Calu3 (cell line): Measurements from ENCODE around the gene C11orf71. TPM values are rescaled to one million over a fixed set of nuclear protein-coding genes. Genes with fewer than 3 reads are reported as not detected.

Experiments
- BruUV-seq: library from RNA; stranded (reverse); fragments of 400-500 nt; replicated peaks from 2 replicates; lab custom pipeline; 2021; lab: Mats Ljungman, UMichigan
- CTCF ChIA-PET: fragments of 300-600 bp; sonication (Branson Sonifier 250); formaldehyde crosslinking; loops from one replicate; lab custom pipeline; 2022; ENCODE audit warnings: antibody characterized with exemption; lab: Charles Lee
- DNase-seq: peaks from one replicate; pipeline ENCODE4 v3.0.0; 2022
- H3K27ac Mint-ChIP-seq: one replicate; pipeline ENCODE4 v1.8.0; 2022; ENCODE audit warnings: mixed read lengths; ENCODE audit not compliant: unreplicated experiment
- H3K27me3 Mint-ChIP-seq: one replicate; pipeline ENCODE4 v1.8.0; 2022; ENCODE audit warnings: mixed read lengths; ENCODE audit not compliant: unreplicated experiment
- H3K36me3 Mint-ChIP-seq: one replicate; pipeline ENCODE4 v1.8.0; 2022; ENCODE audit warnings: mild to moderate bottlenecking, moderate library complexity, mixed read lengths; ENCODE audit not compliant: insufficient read depth, unreplicated experiment
- H3K4me1 Mint-ChIP-seq: one replicate; pipeline ENCODE4 v1.8.0; 2022; ENCODE audit warnings: mild to moderate bottlenecking, low read depth, mixed read lengths; ENCODE audit not compliant: unreplicated experiment
- H3K4me3 Mint-ChIP-seq: one replicate; pipeline ENCODE4 v1.8.0; 2022; ENCODE audit warnings: mild to moderate bottlenecking, low read depth, moderate library complexity, mixed read lengths; ENCODE audit not compliant: unreplicated experiment
- H3K9me3 Mint-ChIP-seq: one replicate; pipeline ENCODE4 v1.8.0; 2022; ENCODE audit warnings: low read depth, mixed read lengths; ENCODE audit not compliant: unreplicated experiment
- intact Hi-C: fragments of 100-400 bp; cut with micrococcal nuclease; formaldehyde crosslinking; loops from one replicate; pipeline ENCODE4 v1.10.0; 2022; ENCODE audit not compliant: unreplicated experiment
- total RNA-seq: library from RNA; stranded (reverse); gene quantifications from 2 replicates; pipeline ENCODE4 v1.2.3, GENCODE V29; 2022
- TF ChIP-seq, protein P1 (sequence below): fragments of 200-600 bp; IDR thresholded peaks from one replicate; pipeline ENCODE4 v1.8.0; 2022; ENCODE audit warnings: antibody characterized with exemption; ENCODE audit not compliant: unreplicated experiment

The C11orf71 gene
- total RNA-seq, 1 experiment from 2014 or later, result 3.8 TPM

DNA sequence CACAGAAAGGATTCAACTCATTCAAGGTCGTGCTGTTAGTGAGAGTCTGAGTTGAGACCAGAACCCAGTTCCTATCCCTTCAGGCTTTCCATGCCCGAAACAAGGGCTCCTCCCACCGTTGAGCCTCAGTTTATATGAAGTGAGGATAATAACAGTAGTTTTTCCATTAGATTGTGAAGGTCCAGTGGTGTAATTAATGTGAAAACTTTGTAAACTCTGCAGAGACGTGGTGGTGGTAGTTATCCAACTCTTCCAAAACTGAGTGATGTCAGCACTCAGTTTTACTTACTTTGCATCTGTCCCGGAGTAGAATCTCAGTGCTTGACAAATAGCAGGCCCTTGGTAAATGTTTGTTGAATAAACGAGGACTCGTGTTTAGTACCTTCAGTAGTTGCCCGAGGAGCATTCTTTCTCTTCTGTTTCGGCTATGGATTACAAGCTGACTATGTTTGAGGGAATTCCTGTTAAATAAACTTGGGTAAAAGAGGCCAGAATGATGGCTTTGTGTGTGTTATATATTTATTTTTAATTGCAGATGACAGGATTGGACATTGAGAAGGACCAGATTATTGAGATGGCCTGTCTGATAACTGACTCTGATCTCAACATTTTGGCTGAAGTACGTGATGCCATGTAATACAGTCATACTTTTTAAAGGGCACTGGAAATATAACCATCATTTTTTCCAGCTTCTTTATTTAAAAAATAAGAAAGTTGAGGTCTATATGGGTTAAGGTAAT, 40.0 kb upstream of the C11orf71 start:
- intact Hi-C loops, result no loop called here
- Mint-ChIP-seq H3K27me3 (no peaks in the 10 kb centered on the region), H3K27ac (peak overlapping the region; percentile 98), H3K4me1 (peaks cover 26% of the 10 kb centered on the region), H3K9me3 (no peaks in the 10 kb centered on the region), H3K4me3 (peak overlapping the region; percentile 100), H3K36me3 (peaks cover 24% of the 10 kb centered on the region)
- no TSS peak for BruUV-seq
- TF ChIP-seq, protein P1, sequence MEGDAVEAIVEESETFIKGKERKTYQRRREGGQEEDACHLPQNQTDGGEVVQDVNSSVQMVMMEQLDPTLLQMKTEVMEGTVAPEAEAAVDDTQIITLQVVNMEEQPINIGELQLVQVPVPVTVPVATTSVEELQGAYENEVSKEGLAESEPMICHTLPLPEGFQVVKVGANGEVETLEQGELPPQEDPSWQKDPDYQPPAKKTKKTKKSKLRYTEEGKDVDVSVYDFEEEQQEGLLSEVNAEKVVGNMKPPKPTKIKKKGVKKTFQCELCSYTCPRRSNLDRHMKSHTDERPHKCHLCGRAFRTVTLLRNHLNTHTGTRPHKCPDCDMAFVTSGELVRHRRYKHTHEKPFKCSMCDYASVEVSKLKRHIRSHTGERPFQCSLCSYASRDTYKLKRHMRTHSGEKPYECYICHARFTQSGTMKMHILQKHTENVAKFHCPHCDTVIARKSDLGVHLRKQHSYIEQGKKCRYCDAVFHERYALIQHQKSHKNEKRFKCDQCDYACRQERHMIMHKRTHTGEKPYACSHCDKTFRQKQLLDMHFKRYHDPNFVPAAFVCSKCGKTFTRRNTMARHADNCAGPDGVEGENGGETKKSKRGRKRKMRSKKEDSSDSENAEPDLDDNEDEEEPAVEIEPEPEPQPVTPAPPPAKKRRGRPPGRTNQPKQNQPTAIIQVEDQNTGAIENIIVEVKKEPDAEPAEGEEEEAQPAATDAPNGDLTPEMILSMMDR, result no peak
- CTCF ChIA-PET, result no interaction called here
- no peak for DNase-seq

DNA sequence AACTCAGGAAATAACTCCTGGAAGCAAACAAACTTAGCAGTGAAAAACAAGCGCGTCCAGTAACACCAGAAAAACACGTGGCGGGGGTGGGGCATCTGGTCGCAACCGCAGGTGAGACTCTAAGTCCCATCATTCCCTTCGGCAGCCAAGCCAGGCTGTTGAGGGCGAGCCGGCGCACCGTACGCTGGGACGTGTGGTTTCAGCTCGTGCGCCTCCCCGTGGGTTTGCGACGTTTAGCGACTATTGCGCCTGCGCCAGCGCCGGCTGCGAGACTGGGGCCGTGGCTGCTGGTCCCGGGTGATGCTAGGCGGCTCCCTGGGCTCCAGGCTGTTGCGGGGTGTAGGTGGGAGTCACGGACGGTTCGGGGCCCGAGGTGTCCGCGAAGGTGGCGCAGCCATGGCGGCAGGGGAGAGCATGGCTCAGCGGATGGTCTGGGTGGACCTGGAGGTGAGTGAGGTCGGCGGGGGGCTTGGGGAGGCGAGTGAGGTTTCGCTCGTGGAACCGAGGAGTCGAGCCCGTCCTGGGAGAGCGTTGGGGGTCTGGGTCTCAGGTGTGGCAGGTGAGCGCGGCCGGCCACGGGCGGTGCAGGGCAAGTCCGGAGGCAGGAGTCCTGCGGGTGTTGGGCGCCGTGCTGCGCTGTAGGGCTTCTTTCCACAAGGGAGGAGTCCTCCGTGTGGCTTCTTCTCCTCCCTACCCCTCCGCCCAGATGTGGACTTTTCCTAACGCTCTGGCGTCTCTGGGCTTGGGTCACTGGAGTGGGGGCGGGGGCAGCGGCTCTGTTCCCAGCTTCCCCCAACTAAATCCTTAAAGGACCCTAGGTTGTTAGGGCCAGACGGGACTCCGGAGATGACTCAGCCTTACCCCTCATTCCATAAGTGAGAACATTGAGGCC, 39.2 kb upstream of the C11orf71 start, which contains the start of gene REXO2:
TSS of gene REXO2 (plus strand) at position 239 of the 892 bp plus-strand sequence. CDS start at position 301, 62 bp downstream.
- peaks cover 26% of the 10 kb centered on the region for H3K4me1 Mint-ChIP-seq
- BruUV-seq, result no TSS peak
- intact Hi-C loops, result loop anchor here (2.0 to 5.0 kb wide), 3 partner anchors 39 to 147 kb away; partner anchors contain the start of genes C11orf71 and RBM7
- H3K36me3 Mint-ChIP-seq, result peaks cover 24% of the 10 kb centered on the region
- H3K4me3 Mint-ChIP-seq, result peak within 1 kb of the TSS; percentile 100
- TF ChIP-seq, protein P1, result no peak
- DNase-seq, result peak; percentile 87
- H3K9me3 Mint-ChIP-seq, result no peaks in the 10 kb centered on the region
- CTCF ChIA-PET, result interaction anchor here (1.0 kb wide), 1 partner anchor 99 kb away, joined by 3 read pairs; no protein-coding TSS in a partner anchor
- no peaks in the 10 kb centered on the region for H3K27me3 Mint-ChIP-seq
- H3K27ac Mint-ChIP-seq, result peak within 1 kb of the TSS; percentile 98

DNA sequence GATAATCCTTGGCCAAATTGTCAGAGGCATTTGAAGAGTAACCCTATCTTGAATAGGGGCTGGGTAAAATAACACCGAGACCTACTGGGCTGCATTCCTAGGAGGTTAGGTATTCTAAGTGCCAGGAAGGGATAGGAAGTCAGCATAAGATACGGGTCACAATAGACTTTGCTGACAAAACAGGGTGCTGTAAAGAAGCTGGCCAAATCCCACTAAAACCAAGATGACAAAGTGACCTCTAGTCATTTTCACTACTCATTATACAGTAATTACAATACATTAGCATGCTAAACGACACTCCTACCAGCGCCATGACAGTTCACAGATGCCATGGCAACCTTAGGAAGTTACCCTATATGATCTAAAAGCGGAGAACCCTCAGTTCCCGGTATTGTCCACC, 38.0 kb upstream of the C11orf71 start:
- peaks cover 24% of the 10 kb centered on the region for H3K36me3 Mint-ChIP-seq
- H3K9me3 Mint-ChIP-seq, result no peaks in the 10 kb centered on the region
- peak overlapping the region; percentile 100 for H3K4me3 Mint-ChIP-seq
- peaks cover 26% of the 10 kb centered on the region for H3K4me1 Mint-ChIP-seq
- TF ChIP-seq, protein P1, result no peak
- peak overlapping the region; percentile 98 for H3K27ac Mint-ChIP-seq
- CTCF ChIA-PET, result interaction anchor here (1.0 kb wide), 1 partner anchor 38 kb away, joined by 3 read pairs; the partner anchor contains the start of genes C11orf71 and RBM7
- H3K27me3 Mint-ChIP-seq, result no peaks in the 10 kb centered on the region
- peak; percentile 38 for DNase-seq
- no TSS peak for BruUV-seq
- intact Hi-C loops, result loop anchor here (2.0 to 5.0 kb wide), 3 partner anchors 38 to 146 kb away; partner anchors contain the start of genes C11orf71 and RBM7

DNA sequence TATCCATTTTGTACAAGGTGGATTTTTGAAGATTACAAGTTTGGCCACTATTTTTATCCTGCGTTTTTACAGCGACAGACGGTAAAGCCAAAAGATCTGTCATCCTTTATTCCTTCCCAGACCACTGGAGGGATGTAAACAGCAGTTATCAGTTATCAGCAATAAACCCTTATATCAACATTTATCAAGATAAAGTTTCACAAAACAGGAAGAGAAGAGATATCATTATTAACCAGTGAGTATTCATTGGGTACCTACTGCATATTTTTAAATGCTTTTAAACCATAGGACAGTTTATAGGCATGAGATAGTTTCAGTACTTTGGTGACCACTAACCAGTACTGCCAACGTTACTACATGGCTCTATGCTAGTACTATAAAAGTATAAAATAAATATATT, 33.1 kb upstream of the C11orf71 start:
- H3K27ac Mint-ChIP-seq, result no peak overlapping the region
- intact Hi-C loops, result no loop called here
- CTCF ChIA-PET, result no interaction called here

More for the DNA sequence above, 33.1 kb upstream of the C11orf71 start:
- no peak for DNase-seq
- Mint-ChIP-seq H3K36me3 (no peaks in the 10 kb centered on the region), H3K27me3 (no peaks in the 10 kb centered on the region), H3K4me1 (peaks cover 9% of the 10 kb centered on the region), H3K4me3 (no peak overlapping the region), H3K9me3 (no peaks in the 10 kb centered on the region)
- TF ChIP-seq, protein P1, result no peak
- BruUV-seq, result no TSS peak
